D341Med (cell line): ENCODE results near the gene ASB4.
"Not testable (repeated sequence)": the region's sequence is repeated elsewhere in the genome, so short reads cannot be mapped to it uniquely, and the experiment has no call there.

Experiments
- DNase-seq: peaks from one replicate; pipeline ENCODE4 v3.0.0; 2012; ENCODE audit warnings: low spot score

Gene ASB4

DNA sequence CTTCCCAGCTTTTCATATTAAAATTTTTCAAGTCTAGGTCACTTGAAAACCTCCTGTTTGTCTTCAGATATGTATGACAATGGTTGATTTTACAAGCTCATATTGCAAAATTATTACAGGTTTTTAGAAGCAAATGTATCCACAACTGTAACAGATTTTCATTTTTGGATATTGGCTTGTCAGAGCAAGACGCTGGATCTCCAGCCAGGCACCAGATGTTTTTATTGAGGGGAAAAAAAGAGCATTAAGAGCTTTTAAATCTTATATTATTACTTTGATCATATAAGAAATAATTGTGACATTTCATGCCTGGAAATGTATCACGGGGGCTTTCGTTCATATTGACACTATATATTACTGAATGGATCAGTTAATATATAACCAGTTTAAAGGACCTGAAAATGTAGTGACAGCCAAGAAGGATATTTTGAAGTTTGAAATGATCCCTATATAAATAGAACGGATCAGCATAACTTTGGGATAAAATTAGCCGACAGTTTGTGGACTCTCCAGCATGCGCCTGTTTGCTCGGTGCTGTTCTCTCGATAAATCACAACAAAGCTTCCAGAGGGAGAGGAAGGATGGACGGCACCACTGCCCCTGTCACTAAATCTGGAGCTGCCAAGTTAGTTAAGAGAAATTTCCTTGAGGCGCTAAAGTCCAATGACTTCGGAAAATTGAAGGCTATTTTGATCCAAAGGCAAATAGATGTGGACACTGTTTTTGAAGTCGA lies at the start of gene ASB4:
Gene ASB4 (plus strand): TSS at position 553 of the 733 bp plus-strand sequence. CDS start 29 bp downstream, at position 582.
- no peak for DNase-seq

DNA sequence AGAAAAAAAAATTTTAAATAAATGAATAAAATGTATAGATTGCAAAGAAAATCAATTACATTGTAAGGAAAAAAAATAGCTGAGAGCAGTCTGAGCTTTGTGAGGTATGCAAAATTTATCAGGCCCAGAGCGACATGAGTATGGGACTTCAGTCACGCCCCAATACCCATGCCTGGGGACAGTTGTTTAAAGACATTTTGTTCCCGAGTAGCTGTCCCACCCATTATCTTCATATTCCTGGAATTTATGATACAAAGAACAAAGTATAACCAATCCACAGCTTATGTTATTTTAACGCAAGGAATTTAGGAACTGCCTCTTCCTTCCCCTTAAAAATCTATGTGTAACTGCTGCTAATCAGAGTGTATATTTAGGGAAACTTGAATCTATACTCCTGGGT lies 49.3 kb upstream of the ASB4 start:
- DNase-seq: no peak

- DNase-seq: no peak
These were observed 45.2 kb upstream of the ASB4 start for GRCh38 chr7:95440394-95441038.

DNA sequence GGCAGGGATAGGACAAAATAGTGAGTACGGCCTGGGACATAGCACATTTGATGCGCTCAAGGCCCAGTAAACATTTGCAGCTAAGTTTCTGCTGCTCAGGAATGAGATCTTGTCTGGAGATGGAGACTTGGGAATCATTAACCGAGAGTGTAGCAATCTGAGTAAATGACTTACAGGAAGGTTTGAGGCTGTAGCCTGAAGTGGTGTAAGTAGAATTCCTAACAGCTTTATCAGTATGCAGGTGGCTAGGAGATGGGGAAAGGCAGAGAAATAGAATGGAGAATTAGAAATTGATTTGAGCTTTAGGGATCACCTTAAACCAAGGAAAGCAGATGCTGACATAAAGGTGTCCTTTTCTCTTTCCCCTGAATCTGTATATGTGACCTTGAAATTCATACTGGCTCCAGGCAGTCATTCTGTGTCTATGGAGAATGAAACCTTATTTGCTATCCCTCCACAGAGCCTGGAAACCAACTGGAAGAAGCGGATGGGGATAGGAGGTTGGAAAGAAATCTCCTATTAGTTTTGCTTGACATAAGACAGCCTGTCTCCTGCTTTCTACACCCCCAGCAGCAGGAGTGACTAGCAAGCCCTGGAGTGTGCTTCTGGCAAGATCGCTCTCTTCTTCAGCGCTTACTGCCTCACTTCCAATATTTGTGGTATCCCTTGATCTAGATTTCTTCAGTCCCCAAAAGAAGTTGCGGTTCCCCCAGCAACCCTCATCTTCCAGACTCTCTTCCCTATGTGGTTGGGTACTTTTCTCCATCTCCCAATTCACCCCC lies 44.5 kb upstream of the ASB4 start:
- no peak for DNase-seq

DNA sequence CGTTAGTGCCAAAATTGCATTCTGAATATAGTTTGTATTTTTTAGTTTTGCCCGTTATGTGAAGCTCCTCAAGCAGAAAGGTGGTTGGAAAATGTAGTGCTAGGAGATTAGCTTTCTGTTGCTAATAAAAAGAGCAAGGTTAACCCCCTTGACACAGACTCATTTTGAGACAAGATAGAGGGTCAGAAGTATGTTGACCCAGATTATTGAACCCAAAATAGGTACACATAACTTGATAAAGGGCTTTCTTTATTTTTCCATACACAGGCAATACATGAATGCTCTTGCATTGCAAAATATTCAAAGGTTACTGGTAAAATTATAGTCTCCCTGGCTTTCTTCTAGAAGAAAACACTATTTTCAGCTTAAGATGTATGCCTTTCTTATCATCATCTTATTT lies 40.9 kb upstream of the ASB4 start:
- DNase-seq: no peak

DNA sequence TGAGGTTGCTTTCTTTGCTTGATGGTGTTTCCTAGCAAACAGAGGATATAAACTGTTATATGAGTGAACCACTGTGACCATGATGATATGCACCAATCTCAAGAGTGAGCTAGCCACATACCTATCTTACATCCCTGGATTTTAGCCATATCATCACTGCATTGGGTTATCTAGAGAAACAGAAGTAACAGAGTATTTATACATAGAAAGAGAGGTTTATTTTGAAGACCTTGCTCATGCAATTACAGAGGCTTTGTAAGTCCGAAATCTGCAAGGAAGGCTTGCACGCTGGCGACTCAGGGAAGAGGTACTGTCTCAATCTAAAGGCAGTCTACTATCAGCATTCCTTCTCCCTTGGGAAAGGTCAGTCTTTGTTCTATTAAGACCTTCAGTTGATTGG lies 39.1 kb upstream of the ASB4 start:
- no peak for DNase-seq

- DNase-seq: no peak
These were observed 31.2 kb upstream of the ASB4 start for GRCh38 chr7:95454438-95455045.

- DNase-seq: no peak
These were observed 27.8 kb upstream of the ASB4 start for GRCh38 chr7:95457947-95458346.

DNA sequence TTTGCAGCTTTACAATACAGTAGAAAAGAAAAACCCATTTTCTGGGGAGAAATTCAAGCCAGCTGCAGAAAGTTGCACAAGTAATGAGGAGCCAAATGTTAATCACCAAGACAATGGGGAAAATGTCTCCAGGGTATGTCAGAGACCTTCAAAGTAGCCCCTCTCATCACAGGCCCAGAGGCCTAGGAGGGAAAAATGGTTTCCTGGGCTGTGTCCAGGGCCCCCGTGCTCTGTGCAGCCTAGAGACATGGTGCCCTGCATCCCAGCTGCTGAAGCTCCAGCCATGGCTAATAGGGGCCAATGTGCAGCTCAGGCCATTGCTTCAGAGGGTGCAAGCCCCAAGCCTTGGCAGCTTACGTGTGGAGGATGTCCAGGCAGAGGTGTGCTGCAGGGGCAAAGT lies 25.1 kb upstream of the ASB4 start:
- DNase-seq: not testable (repeated sequence)

DNA sequence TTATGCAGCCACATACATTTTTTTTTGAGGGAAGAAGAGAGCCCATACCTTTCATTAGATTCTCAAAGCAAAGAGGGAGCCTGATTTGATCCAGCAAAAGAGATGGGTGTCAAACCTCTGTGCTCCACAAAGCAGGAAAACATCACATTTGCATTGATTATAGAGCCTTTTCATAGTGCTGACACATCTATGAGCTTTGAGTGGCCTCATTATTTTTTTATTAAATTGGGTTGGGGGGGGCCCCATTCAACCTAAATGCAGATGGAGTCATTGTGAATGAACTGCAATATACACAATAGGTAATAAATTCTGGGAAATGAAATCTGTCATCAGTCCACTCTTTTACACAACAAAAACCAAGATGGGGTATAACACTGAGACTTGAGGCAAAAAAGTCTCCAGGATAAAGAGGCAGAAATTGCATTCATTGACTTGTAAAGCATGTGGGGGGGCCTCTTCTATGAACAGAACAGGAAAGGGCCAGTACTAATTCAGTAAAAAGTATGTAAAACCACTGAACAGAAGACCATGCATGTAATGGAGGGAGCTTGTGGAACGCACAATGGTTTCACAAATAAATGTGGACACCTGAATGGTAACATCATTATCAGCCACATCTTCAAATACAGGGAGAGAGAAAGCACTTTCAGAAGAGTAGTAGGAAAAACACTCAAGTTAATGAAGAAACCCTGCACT lies 17.7 kb upstream of the ASB4 start:
- no peak for DNase-seq

DNA sequence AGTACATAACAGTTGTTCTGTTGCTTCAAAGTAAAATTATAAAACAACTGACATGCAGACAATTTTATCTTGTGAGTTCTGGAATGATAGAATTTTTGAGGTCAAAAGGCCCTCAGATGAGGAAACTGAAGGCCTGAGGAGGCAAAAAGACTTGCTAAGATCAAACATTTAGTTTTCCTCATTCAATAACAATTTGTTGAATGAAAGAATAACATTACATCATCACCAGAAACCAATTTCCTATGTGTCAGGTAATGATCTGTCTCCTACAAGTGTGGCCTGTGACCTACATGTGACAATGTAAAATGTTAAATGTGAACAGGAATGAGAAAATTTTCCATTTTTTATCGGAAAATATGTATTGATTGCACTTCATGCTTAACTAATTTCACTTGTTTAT lies 16.6 kb upstream of the ASB4 start:
- no peak for DNase-seq

GRCh38 chr7:95469848-95470247 lies 15.9 kb upstream of the ASB4 start:
- DNase-seq: no peak

- no peak for DNase-seq
These were observed 15.3 kb upstream of the ASB4 start for GRCh38 chr7:95470452-95470851.

DNA sequence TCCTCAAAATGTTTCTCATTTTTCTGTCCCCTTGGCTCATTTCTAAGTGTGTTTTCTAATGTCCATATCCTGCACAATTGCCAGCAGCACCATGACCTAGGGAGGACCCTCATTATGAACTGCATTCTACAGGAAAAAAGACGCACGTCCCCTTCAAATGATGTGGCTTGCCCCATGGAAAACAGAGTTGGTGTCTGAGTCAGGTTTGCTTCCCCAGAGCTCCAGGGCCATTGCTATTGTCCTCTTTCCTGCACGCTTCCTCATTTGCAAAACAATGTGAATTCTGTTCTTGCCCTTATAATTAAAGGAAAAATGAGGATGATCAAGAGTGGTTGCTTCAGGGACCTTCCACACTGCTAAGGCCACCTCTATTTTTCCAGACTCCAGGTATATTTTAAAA lies 14.7 kb upstream of the ASB4 start:
- no peak for DNase-seq

- no peak for DNase-seq
These were observed 13.1 kb upstream of the ASB4 start for GRCh38 chr7:95472581-95473161.

DNA sequence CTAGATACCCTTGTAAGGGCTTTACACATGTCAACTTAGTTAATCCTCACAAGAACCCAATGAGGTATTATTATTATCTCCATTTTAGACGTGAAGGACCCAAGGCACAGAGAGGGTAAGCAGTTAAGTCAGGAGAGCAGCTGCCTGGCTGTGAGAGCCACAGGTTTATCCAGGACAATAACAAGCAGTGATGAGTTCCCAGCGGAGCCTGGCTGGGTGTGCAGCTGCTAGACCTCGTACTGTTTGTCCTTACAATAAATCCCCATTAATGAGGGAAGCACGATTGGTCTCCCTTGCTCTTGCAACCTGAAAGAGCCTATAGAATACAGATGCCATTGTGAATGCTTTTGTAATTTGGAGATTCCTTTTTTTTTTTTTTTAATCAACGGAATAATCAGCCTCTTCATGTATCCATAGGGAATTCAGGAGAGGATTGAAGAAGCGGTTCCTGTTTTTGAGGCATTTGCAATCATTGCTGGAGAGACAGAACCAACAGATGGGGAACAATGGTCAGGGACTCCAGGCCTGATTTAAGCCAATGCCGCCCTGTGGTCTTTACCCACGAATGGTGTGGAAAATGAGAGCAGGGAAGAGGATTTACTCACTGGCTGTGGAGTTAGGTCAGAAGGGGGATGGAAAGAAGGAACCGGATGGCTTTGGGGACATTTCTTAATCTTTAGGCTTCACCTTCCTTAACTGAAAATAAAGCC lies 12.3 kb upstream of the ASB4 start:
- DNase-seq: peak; percentile 69

DNA sequence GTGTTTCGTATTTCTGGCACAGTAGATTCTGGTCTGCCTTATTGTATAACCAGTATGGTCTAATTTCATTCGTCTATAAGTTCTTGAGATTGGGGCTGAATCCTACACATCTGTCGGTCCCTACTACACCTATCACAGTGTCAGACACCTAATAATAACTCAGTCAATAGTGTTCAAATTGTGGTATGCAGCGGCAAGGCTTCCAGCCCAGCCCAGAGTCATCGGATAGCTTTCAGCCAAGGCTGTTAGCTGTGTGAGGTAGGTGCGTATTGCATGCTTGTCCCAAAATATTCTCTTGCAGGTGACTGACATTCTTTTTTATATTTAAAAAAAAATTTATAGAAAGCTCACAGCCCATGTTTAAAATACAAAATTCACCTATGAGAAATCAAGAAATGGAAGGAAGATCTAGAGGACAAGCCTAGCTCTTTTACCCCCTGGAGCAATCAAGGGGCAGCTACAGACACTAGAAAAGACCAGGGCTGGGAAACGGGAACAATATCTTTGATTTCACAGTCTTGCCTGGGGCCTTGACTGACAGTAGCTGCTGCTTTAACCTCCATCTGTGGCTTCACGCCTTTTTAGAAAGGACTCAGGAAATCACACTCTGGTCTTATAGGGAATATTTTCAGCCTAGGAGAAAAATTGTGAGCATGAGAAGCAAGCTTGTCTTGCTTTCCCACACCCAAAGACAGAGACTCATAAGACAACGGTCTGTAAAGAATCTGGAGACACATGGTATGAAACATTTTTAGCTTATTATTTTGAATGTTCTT lies 9.5 kb upstream of the ASB4 start:
- DNase-seq: no peak

DNA sequence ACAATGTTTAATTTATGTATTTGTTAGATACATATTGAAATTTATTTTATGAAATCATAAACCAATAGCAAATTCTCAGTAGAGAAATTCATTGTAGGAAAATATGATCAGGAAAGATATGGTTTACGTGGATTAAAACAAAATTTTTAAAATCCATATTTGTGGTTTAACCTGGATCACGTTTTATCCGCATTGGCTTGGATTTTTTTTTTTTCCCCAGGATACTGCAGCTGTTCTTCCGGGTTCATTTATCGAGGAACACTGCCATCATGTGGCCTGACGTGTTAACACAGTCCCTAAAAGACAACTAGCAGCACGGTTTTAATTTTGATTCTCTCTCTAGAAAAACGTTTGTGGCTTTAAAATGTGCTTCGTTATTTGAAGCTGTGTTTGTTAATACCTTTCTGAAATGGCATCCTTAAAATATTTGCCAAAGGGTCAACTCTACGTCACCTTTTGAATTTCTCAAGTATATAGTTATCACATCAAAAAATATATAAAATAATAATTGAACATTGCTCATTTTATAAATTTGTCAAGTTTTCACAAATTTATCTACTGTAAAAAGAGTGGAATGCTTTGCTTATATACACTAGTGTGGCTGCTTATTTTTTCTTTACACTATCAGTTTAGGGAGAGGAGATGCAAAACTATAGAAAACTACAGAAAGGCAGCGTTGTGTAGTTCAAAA lies 8.7 kb upstream of the ASB4 start:
- peak; percentile 64 for DNase-seq

DNA sequence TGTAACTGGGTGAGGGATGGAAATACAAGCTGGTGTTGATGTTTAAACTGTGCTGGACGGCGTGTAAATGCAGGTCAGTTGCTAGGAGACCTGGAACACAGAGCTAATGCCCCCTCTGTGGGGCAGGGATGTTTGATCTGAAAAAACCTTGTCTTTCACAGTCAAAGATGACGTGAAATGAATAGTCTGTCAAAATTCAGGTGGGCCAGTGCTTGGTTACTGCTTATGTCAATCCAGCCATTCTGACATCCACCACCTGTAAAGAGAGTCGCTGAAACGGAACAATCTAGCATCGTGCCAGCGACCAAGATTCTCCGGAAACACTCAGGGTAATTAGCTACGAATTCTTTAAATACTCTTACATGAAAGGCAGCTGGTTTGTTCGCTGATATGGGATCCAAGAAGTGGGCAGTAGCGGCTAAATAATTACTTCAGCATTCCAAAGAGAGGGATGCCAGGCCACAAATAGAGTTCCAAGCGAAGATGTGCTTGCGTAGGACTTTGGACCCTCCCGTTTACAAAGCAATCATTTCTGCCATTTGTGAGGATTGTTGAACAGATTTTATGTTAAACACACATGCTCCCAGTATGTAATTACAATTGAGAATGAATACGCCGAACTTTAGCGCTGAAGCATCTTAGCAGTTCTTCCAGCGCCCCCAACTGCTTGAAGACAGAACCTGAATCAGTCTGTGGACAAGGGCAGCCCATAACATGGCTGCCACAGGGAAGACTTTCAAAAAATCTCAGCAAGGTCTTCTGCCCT lies 7.3 kb upstream of the ASB4 start:
- no peak for DNase-seq
